HG02763 (cell line): ENCODE data around the gene NPC1.
"Not testable (repeated sequence)": the region's sequence is repeated elsewhere in the genome, so short reads cannot be mapped to it uniquely, and the experiment has no call there.

Experiments
- ATAC-seq: cut with Tn5 transposase; IDR thresholded peaks from one replicate; pipeline ENCODE4 v1.9.1; 2021; ENCODE audit warnings: mild to moderate bottlenecking, moderate library complexity; ENCODE audit not compliant: unreplicated experiment

The NPC1 gene

DNA sequence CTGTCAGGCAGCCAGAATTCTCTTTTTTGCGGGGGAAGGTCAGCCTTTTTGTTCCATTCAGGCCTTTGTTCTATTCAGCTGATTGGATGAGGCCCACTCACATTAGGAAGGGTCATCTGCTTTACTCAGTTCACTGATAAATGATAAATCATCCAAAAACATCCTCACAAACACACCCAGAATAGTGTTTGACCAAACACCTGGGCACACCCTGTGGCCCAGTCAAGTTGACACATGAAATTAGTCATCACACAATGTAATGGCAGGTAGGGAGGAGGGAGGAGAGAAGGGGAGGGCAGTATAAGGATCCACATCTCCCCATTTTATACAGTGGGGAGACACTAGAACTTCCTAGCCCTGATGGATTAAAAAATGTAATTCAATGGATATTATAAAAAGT lies 91.3 kb downstream of the NPC1 start:
- no peak for ATAC-seq

DNA sequence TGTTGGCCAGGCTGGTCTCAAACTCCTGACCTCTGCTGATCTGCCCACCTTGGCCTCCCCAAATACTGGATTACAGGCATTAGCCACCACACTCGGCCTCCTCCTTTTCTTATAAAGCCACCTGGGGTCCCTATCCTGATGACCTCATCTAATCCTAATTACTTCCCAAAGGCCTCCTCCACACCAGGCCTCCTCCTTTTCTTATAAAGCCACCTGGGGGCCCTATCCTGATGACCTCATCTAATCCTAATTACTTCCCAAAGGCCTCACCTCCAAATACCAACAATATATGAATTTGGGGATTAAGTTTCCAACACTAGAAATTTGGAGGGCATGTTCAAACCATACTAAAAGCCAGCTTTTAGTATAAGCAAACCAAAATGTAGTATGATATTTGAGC lies 92.7 kb downstream of the NPC1 start:
- ATAC-seq = no peak

DNA sequence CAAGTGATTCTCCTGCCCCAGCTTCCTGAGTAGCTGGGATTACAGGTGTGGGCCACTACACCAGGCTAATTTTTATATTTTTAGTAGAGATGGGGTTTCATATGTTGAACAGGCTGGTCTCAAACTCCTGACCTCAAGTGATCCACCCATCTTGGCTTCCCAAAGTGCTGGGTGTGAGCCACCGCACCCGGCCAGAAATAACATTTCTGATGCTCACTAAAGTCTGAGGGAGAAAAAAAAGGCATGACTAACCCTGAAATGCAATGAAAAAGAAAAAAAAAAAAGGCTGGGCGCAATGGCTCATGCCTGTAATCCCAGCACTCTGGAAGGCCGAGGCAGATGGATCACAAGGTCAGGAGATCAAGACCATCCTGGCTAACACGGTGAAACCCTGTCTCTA lies 96.7 kb downstream of the NPC1 start:
- ATAC-seq = not testable (repeated sequence)

DNA sequence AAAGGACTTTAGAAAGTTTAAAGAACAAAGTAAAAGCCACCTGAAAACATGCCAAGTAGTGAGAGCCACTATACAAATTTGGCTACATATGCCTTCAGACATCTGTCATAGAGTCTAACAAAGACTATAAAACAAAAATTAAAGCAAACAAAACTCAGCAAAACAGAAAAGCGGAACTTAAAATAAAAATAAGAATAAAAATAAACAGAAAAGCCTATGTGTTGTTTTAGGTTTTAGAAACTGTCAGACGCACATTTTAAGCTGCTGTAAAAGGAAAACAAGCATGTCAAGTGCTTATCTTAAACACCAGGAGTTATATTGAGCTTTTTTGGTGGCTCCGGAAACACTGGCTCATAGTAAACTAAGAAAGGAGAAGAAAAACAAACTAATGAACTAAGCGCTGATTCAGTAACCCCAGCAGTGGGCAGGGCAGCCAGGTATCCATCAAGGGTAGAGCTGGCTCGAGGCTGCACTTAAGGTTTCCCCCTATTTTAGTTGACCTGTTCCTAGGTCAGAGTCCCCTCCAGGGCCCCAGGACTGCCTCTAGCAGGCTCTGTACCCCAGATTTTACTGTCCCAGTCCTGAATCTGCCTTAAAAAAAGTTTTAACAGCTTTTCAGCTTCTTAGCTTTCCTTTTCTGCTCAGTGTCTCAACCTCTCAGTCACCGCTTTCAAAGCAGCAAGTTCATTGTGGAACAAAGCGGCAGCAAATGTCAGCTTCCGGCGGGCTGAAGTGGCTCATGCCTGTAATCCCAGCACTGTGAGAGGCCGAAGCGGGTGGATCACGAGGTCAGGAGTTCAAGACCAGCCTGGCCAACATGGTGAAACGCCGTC lies 98.4 kb downstream of the NPC1 start:
- peak; percentile 60 for ATAC-seq

DNA sequence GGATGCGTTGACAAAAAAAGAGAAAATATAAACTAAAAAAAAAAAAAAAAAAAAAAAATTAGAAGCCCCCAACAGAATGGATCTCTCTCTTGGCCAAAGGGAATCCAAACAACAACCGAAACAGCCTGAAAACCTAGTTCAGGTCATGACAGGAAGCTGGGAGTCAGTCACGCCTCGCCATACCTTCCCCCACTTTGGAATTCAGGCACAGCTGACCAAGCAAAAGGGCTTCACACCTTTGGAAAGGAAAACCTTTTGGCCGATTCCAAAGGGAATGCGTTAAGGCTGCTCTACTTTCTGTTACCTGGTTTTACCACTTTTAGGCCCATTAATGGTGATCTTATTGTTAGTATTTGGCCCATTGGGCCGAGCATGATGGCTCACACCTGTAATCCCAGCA lies 100.9 kb downstream of the NPC1 start:
- no peak for ATAC-seq

DNA sequence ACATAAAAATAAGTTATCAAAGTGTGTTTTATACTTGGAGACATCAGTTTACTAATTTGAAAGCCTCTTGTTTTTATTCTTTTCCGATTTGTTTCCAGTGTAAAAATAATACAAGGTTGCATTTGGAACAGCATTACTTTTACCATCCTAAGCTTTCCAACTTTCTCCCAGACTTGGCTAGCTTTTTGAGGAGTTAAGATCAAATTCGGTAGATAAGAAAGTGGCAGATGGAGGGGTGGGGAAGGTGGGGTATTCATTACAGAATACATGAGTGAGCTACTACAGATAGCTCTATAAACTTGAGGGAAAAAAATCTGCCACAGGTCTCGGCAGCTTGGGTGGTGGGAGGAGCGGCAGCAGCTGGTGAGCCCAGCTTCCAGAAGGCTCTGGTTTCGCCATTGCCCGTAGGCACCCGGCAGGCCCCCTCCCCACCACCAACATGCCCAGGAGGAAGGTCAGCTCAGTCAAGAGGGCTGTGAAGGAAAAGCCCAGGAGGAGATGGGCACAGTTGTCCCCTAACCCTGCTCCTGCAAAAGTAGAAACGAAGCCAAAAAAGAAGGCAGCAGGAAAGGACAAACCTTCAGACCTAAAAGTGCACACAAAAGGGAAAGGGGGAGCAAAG lies 101.6 kb downstream of the NPC1 start:
- ATAC-seq = no peak
